Measurements from ENCODE around the gene WDFY4.

The WDFY4 gene

GRCh38 chr10:48791267-48791928 is 106.7 kb downstream of the WDFY4 start:
- no peak for TF ChIP-seq CTCF (conservative IDR thresholded peaks at IDR 0.05; ENCODE audit: control insufficient read depth, insufficient read depth, low read depth, low read length)
- H3K4me3 ChIP-seq (ENCODE audit: control insufficient read depth, low read depth, low read length), result no peak overlapping the region

GRCh38 chr10:48792121-48792520 is 107.4 kb downstream of the WDFY4 start:
- no peak for DNase-seq (ENCODE audit: low read depth)
- no peak overlapping the region for H3K4me3 ChIP-seq (ENCODE audit: control insufficient read depth, low read depth, low read length)
- no peak for TF ChIP-seq CTCF (conservative IDR thresholded peaks at IDR 0.05; ENCODE audit: control insufficient read depth, insufficient read depth, low read depth, low read length)

More at GRCh38 chr10:48791267-48791928, 106.7 kb downstream of the WDFY4 start:
- no peak for DNase-seq (ENCODE audit: low read depth)

GRCh38 chr10:48792687-48793096 is 108.0 kb downstream of the WDFY4 start:
- no peak overlapping the region for H3K4me3 ChIP-seq (ENCODE audit: control insufficient read depth, low read depth, low read length)
- DNase-seq (ENCODE audit: low read depth), result peak; percentile 77
- no peak for TF ChIP-seq CTCF (conservative IDR thresholded peaks at IDR 0.05; ENCODE audit: control insufficient read depth, insufficient read depth, low read depth, low read length)

GRCh38 chr10:48794074-48794473 is 109.4 kb downstream of the WDFY4 start:
- no peak for DNase-seq (ENCODE audit: low read depth)
- no peak for TF ChIP-seq CTCF (conservative IDR thresholded peaks at IDR 0.05; ENCODE audit: control insufficient read depth, insufficient read depth, low read depth, low read length)
- no peak overlapping the region for H3K4me3 ChIP-seq (ENCODE audit: control insufficient read depth, low read depth, low read length)

GRCh38 chr10:48796713-48797245 is 112.1 kb downstream of the WDFY4 start:
- no peak for DNase-seq (ENCODE audit: low read depth)
- H3K4me3 ChIP-seq (ENCODE audit: control insufficient read depth, low read depth, low read length), result no peak overlapping the region
- no peak for TF ChIP-seq CTCF (conservative IDR thresholded peaks at IDR 0.05; ENCODE audit: control insufficient read depth, insufficient read depth, low read depth, low read length)

- TF ChIP-seq CTCF (conservative IDR thresholded peaks at IDR 0.05; ENCODE audit: control insufficient read depth, insufficient read depth, low read depth, low read length), result no peak
- no peak for DNase-seq (ENCODE audit: low read depth)
- H3K4me3 ChIP-seq (ENCODE audit: control insufficient read depth, low read depth, low read length), result no peak overlapping the region
Observed at GRCh38 chr10:48797830-48798229, 113.2 kb downstream of the WDFY4 start.

All from fibroblast of mammary gland (primary cell).